Endothelial cell of umbilical vein (primary cell): Measurements from ENCODE around the gene ZNF730. TPM values are rescaled to one million over a fixed set of nuclear protein-coding genes. Genes with fewer than 3 reads are reported as not detected.

Experiments used
- Bru-seq: library from RNA; stranded (reverse); fragments of 400-500 nt; gene quantifications from one replicate; lab custom pipeline; 2021; lab: Mats Ljungman, UMichigan
- BruChase-seq, 2 experiments: library from RNA; stranded (reverse); fragments of 400-500 nt; gene quantifications; one replicate each; lab custom pipeline; 2021; lab: Mats Ljungman, UMichigan
- BruUV-seq: library from RNA; stranded (reverse); fragments of 400-500 nt; replicated peaks from 2 replicates; lab custom pipeline; 2021; lab: Mats Ljungman, UMichigan
- CTCF ChIA-PET: fragments of 300-600, 350-600 bp; sonication (Branson Sonifier 250); formaldehyde crosslinking; loops from one replicate; lab custom pipeline; 2021; ENCODE audit warnings: antibody characterized with exemption, inconsistent platforms; lab: Charles Lee
- POLR2A ChIA-PET: fragments of 300-600, 350-600 bp; sonication (Branson Sonifier 250); formaldehyde crosslinking; loops from one replicate; lab custom pipeline; 2021; ENCODE audit warnings: antibody characterized with exemption, inconsistent platforms; lab: Charles Lee
- DNase-seq: peaks from one replicate; pipeline ENCODE4 v3.0.0-alpha.2; 2011; ENCODE audit warnings: low read depth, low spot score
- FAIRE-seq: peaks from 2 replicates; lab custom pipeline; 2011; peaks lifted over from hg19 to GRCh38; lab: Jason Lieb, UNC
- H2AFZ ChIP-seq: 2 replicates; pipeline ENCODE4 v1.6.0; 2012; ENCODE audit warnings: low read depth, low read length, control low read depth, inconsistent platforms
- H3K27ac ChIP-seq: 2 replicates; pipeline ENCODE4 v1.5.1; 2011; ENCODE audit warnings: low read depth, mild to moderate bottlenecking, control low read depth, low read length, moderate library complexity; ENCODE audit not compliant: insufficient read depth
- H3K27me3 ChIP-seq, 2 experiments: 2 replicates each; pipeline versions ENCODE4 v1.6.0 to v1.6.1; 2011; ENCODE audit warnings: low read length in 2 of 2, mixed read lengths in 1 of 2; ENCODE audit not compliant: control insufficient read depth in 2 of 2, insufficient read depth in 2 of 2
- H3K36me3 ChIP-seq, 2 experiments: 2 replicates in 1 of 2; 3 replicates in 1 of 2; pipeline ENCODE4 v1.5.1; 2011; ENCODE audit warnings: low read length in 2 of 2, mild to moderate bottlenecking in 1 of 2, moderate library complexity in 1 of 2; ENCODE audit not compliant: control insufficient read depth in 2 of 2, insufficient read depth in 2 of 2; ENCODE audit errors: extremely low read depth in 1 of 2
- H3K4me1 ChIP-seq: 3 replicates; pipeline ENCODE4 v1.5.1; 2011; ENCODE audit warnings: mild to moderate bottlenecking, low read length; ENCODE audit not compliant: control insufficient read depth, insufficient read depth; ENCODE audit errors: extremely low read depth
- H3K4me2 ChIP-seq: 2 replicates; pipeline ENCODE4 v1.6.1; 2011; ENCODE audit warnings: low read length, control low read depth, mixed read lengths; ENCODE audit not compliant: insufficient read depth
- H3K4me3 ChIP-seq, 3 experiments: fragments of 200-600 bp in 1 of 3; sonication (generic), shearing (Covaris generic) in 1 of 3; replicated peaks in 1 of 3; 2 replicates each; pipeline ENCODE4 v1.5.1; 2011 to 2016; ENCODE audit warnings: control low read depth in 3 of 3, low read length in 3 of 3, mild to moderate bottlenecking in 2 of 3, inconsistent platforms in 1 of 3, low read depth in 1 of 3, moderate library complexity in 1 of 3; ENCODE audit not compliant: insufficient read depth in 1 of 3
- H3K79me2 ChIP-seq: 2 replicates; pipeline ENCODE4 v1.6.0; 2012; ENCODE audit warnings: low read length, inconsistent platforms; ENCODE audit not compliant: control insufficient read depth, insufficient read depth
- H3K9ac ChIP-seq: replicated peaks from 2 replicates; pipeline ENCODE3; 2011; ENCODE audit warnings: low read length, control low read depth; ENCODE audit not compliant: insufficient read depth; ENCODE audit errors: extremely low read depth
- H3K9me1 ChIP-seq: replicated peaks from 3 replicates; pipeline ENCODE4 v1.6.0; 2011; ENCODE audit warnings: mild to moderate bottlenecking, low read length; ENCODE audit not compliant: control insufficient read depth, insufficient read depth; ENCODE audit errors: extremely low read depth
- H3K9me3 ChIP-seq: replicated peaks from 2 replicates; pipeline ENCODE4 v1.5.1; 2012; ENCODE audit warnings: low read length, inconsistent platforms; ENCODE audit not compliant: control insufficient read depth, insufficient read depth
- H4K20me1 ChIP-seq: replicated peaks from 2 replicates; pipeline ENCODE3; 2011; ENCODE audit warnings: mild to moderate bottlenecking, low read length; ENCODE audit not compliant: control insufficient read depth, insufficient read depth; ENCODE audit errors: extremely low read depth
- CTCF ChIP-seq, 2 donors: IDR thresholded peaks; 1 replicate in 1 of 2; 2 replicates in 1 of 2; pipeline ENCODE4 v1.5.1; 2011; ENCODE audit warnings: low read length in 2 of 2, mild to moderate bottlenecking in 2 of 2, moderate library complexity in 2 of 2, control low read depth in 1 of 2, inconsistent platforms in 1 of 2, low read depth in 1 of 2; ENCODE audit not compliant: insufficient read depth in 1 of 2; ENCODE audit errors: extremely low read depth in 1 of 2
- EZH2 ChIP-seq: IDR thresholded peaks from 2 replicates; pipeline ENCODE4 v1.6.1; 2012; ENCODE audit warnings: borderline replicate concordance, low read depth, mild to moderate bottlenecking, moderate library complexity, low read length, inconsistent platforms; ENCODE audit not compliant: severe bottlenecking
- FOS ChIP-seq: IDR thresholded peaks from 2 replicates; pipeline ENCODE4 v1.6.1; 2011; ENCODE audit warnings: mild to moderate bottlenecking, low read length, moderate library complexity, borderline replicate concordance; ENCODE audit not compliant: insufficient read depth
- GATA2 ChIP-seq: IDR thresholded peaks from 2 replicates; pipeline ENCODE4 v1.7.0; 2011; ENCODE audit warnings: low read depth, mild to moderate bottlenecking, moderate library complexity, mixed read lengths, low read length; ENCODE audit not compliant: insufficient read length, insufficient read depth
- JUN ChIP-seq: IDR thresholded peaks from 2 replicates; pipeline ENCODE4 v1.6.1; 2011; ENCODE audit warnings: borderline replicate concordance, low read depth; ENCODE audit not compliant: insufficient read length, insufficient read depth
- MYC ChIP-seq: IDR thresholded peaks from one replicate; pipeline ENCODE4 v1.6.1; 2011; ENCODE audit warnings: mild to moderate bottlenecking, low read depth, low read length
- POLR2A ChIP-seq: IDR thresholded peaks from 2 replicates; pipeline ENCODE4 v1.6.1; 2012; ENCODE audit warnings: low read depth, mild to moderate bottlenecking, control low read depth, low read length
- POLR2AphosphoS5 ChIP-seq: IDR thresholded peaks from 2 replicates; pipeline ENCODE4 v1.6.1; 2012; ENCODE audit warnings: low read depth, mild to moderate bottlenecking, control low read depth, low read length, moderate library complexity; ENCODE audit not compliant: insufficient read depth
- dilution Hi-C: fragments of 300-500 bp; cut with MboI; formaldehyde crosslinking; loops from one replicate; pipeline ENCODE4 v1.15.0; 2019; ENCODE audit warnings: low sequenced_read_pairs; ENCODE audit not compliant: extremely low pct_ligation_motif_present
- intact Hi-C: fragments of 100-400 bp; cut with micrococcal nuclease; formaldehyde crosslinking; loops from one replicate; pipeline ENCODE4 v1.10.0; 2022
- long read RNA-seq: library from polyadenylated mRNA; stranded (forward); transcript quantifications from one replicate; pipeline ENCODE4 v2.0.0, GENCODE V29; 2021
- polyA minus RNA-seq, 3 experiments: library from RNA; depleted of rRNA, polyadenylated mRNA; stranded (reverse); fragments of >200 nt; gene quantifications; 1 replicate in 1 of 3; 2 replicates in 2 of 3; pipeline ENCODE4 v1.2.3, GENCODE V29; 2011
- polyA plus RNA-seq, 4 experiments: library from polyadenylated mRNA; depleted of rRNA in 3 of 4; stranded (reverse) in 3 of 4; unstranded in 1 of 4; fragments of >200 nt; gene quantifications; 2 replicates each; pipeline versions ENCODE4 v1.2.1 to v1.2.3, GENCODE V29; 2011 to 2012; ENCODE audit warnings: missing spikeins in 1 of 4
- total RNA-seq: library from RNA; stranded (reverse); gene quantifications from 2 replicates; pipeline ENCODE4 v1.2.3, GENCODE V29; 2021
- TF ChIP-seq, protein P1 (sequence below): IDR thresholded peaks from 2 replicates; pipeline ENCODE4 v1.6.1; 2011; ENCODE audit not compliant: insufficient read depth, insufficient read length

The ZNF730 gene
- total RNA-seq (3.0 and 4.2 TPM in 2 replicates), polyA plus RNA-seq (0.39 and 0.76 TPM in 2 replicates), polyA minus RNA-seq (0.40 and 0.90 TPM in 2 replicates), Bru-seq, nascent RNA (percentile 62 among the genes with signal in this experiment), BruChase-seq, experiment 1, labeled RNA remaining after a 6-hour chase (percentile 60 among the genes with signal in this experiment), BruChase-seq, experiment 2, labeled RNA remaining after a 2-hour chase (percentile 67 among the genes with signal in this experiment)
- polyA plus RNA-seq (2011; cell fraction: cytosol; rRNA removed) = 0.56 and 0.61 TPM in 2 replicates
- 3.0 and 3.3 TPM in 2 replicates for polyA plus RNA-seq (2011; cell fraction: nucleus; rRNA removed)
- polyA plus RNA-seq (2012) = 0.16 and 0.59 TPM in 2 replicates
- not detected for polyA minus RNA-seq (2011; cell fraction: cytosol; rRNA and poly(A)+ RNA removed)
- 1.6 and 3.6 TPM in 2 replicates for polyA minus RNA-seq (2011; cell fraction: nucleus; rRNA and poly(A)+ RNA removed)
- long read RNA-seq, partial matches to known transcripts = 0 of 5 reads
- long read RNA-seq, other reads (novel, unspliced or antisense) = 5 of 5 reads

DNA sequence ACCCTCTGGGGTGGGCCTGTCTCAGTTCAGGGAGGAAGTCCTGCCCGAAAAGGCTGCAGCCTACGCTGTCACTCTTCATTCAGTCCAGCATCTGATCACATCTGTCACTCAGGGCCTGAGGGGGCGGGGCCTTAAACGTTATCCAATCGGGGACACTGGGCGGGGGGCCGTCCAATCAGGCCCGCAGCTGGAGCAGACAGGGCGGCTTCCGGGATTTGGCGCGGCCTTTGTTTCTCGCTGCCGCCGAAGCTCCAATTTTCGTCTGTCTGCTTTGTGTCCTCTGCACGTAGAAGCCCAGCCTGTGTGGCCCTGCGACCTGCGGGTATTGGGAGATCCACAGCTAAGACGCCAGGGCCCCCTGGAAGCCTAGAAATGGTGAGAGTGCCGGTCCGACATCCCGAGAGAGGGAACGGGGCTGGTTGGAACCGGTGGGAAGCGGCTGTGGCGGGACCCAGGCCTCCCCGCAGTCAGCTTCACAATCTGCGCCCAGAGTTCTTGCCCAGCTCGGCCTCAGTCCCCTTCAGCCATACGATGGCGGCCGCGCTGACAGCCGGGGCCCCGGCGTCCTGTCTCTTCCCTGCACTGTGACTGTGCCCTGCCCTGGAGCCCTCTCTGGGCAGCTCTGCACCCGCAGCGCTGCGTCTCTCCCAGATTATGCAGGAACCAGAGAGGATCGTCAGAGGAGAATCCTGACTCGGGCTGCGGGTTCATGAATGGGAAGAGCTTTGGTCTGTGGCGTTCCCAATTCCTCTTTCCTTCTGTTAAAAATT lies at the start of gene ZNF730:
ZNF730 (plus strand) TSS at position 224 of the 770 bp plus-strand sequence; CDS start at position 373, 149 bp downstream.
- BruUV-seq = TSS peak; percentile 54
- CTCF ChIA-PET = no interaction called here
- dilution Hi-C loops (no loop called here), intact Hi-C loops (loop anchor here (5.0 kb wide), 1 partner anchor 135 kb away; the partner anchor contains the start of gene ZNF724)
- TF ChIP-seq FOS = no peak
- TF ChIP-seq, protein P1, sequence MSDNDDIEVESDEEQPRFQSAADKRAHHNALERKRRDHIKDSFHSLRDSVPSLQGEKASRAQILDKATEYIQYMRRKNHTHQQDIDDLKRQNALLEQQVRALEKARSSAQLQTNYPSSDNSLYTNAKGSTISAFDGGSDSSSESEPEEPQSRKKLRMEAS = no peak
- no peak for TF ChIP-seq EZH2
- TF ChIP-seq CTCF (IDR thresholded peaks at IDR 0.05; ENCODE audit: extremely low read depth in 1 of 2, insufficient read depth in 1 of 2, low read depth in 1 of 2, low read length in 2 of 2) = no peak
- no peak for TF ChIP-seq POLR2AphosphoS5
- no peak for TF ChIP-seq GATA2
- TF ChIP-seq POLR2A = no peak
- TF ChIP-seq JUN = no peak
- TF ChIP-seq MYC = no peak
- Histone ChIP-seq H3K9me1 (no peaks in the 10 kb centered on the region), H3K4me3 (peak within 1 kb of the TSS in 2 of 3 experiments; percentile 56 to 74), H3K36me3 (no peaks in the 10 kb centered on the region), H3K27me3 (no peaks in the 10 kb centered on the region), H3K79me2 (no peaks in the 10 kb centered on the region), H3K4me2 (peak within 1 kb of the TSS; percentile 61), H2AFZ (peak within 1 kb of the TSS; percentile 37), H3K4me1 (no peaks in the 10 kb centered on the region), H4K20me1 (no peaks in the 10 kb centered on the region), H3K9ac (peak within 1 kb of the TSS; percentile 58), H3K9me3 (no peaks in the 10 kb centered on the region), H3K27ac (no peak within 1 kb of the TSS)
- FAIRE-seq (peak; percentile 4), DNase-seq (peak; percentile 36)
- POLR2A ChIA-PET = interaction anchor here (0.6 kb wide), 1 partner anchor 135 kb away, joined by 7 read pairs; no protein-coding TSS in a partner anchor
